Measurements from ENCODE around the gene CDK13. TPM values are rescaled to one million over a fixed set of nuclear protein-coding genes. Genes with fewer than 3 reads are reported as not detected.
"Not testable (repeated sequence)": the region's sequence is repeated elsewhere in the genome, so short reads cannot be mapped to it uniquely, and the experiment has no call there.

CDK13 gene
- total and polyA plus RNA-seq, 7 experiments from 2014 or later: 26.3 to 117 (median 105) TPM

DNA sequence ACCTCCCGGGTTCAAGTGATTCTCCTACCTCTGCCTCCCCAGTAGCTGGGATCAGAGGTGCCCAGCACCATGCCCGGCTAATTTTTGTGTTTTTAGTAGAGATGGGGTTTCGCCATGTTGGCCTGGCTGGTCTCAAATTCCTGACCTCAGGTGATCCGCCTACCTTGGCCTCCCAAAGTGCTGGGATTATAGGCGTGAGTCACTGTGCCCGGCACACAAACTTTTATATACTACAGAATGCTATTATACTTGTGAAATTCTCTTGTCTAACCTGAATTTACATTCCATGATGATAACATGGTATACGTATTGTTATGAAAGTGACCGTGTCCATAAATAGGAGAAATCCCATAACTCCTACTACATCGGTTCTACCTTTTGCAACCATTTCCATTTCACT lies 167.1 kb downstream of the CDK13 start:
- H3K4me1 ChIP-seq (ENCODE audit: control insufficient read depth in 2 of 2, insufficient read depth in 2 of 2, low read length in 2 of 2); H3K9me3 ChIP-seq (ENCODE audit: control insufficient read depth in 2 of 3, low read length in 3 of 3); H3K27me3 ChIP-seq (ENCODE audit: control insufficient read depth in 2 of 2, insufficient read depth in 2 of 2, low read length in 2 of 2); H3K27ac ChIP-seq (ENCODE audit: low read depth, low read length); CTCF ChIA-PET; H3K36me3 ChIP-seq (ENCODE audit: control insufficient read depth in 2 of 3, insufficient read depth in 3 of 3, low read length in 3 of 3); H3K27ac Mint-ChIP-seq; POLR2A ChIA-PET; ATAC-seq; DNase-seq; H3K9me3 Mint-ChIP-seq; H3K27me3 Mint-ChIP-seq; H3K4me3 ChIP-seq (ENCODE audit: low read length); H3K4me1 Mint-ChIP-seq; intact Hi-C loops (cut with micrococcal nuclease); H3K4me3 Mint-ChIP-seq: not testable (repeated sequence)
- peaks cover 0 to 21% (median 6%) of the 10 kb centered on the region in 5 donors for H3K36me3 Mint-ChIP-seq

- H3K27me3 ChIP-seq (ENCODE audit: control insufficient read depth in 2 of 2, insufficient read depth in 2 of 2, low read length in 2 of 2); H3K36me3 ChIP-seq (ENCODE audit: control insufficient read depth in 2 of 3, insufficient read depth in 3 of 3, low read length in 3 of 3); H3K9me3 ChIP-seq (ENCODE audit: control insufficient read depth in 2 of 3, low read length in 3 of 3); ATAC-seq; H3K27ac ChIP-seq (ENCODE audit: low read depth, low read length); intact Hi-C loops (cut with micrococcal nuclease); POLR2A ChIA-PET; DNase-seq; H3K4me3 Mint-ChIP-seq; H3K9me3 Mint-ChIP-seq; H3K4me1 ChIP-seq (ENCODE audit: control insufficient read depth in 2 of 2, insufficient read depth in 2 of 2, low read length in 2 of 2); H3K4me3 ChIP-seq (ENCODE audit: low read length); H3K27me3 Mint-ChIP-seq; H3K4me1 Mint-ChIP-seq; H3K27ac Mint-ChIP-seq; CTCF ChIA-PET: not testable (repeated sequence)
- peaks cover 0 to 14% (median 0%) of the 10 kb centered on the region in 5 donors for H3K36me3 Mint-ChIP-seq
Measured at GRCh38 chr7:40118201-40118600, 168.1 kb downstream of the CDK13 start.

- no peaks in the 10 kb centered on the region for H3K9me3 ChIP-seq (ENCODE audit: control insufficient read depth in 2 of 3, low read length in 3 of 3)
- ChIA-PET CTCF (no interaction called here), POLR2A (no interaction called here)
- no peak for ATAC-seq
- no peaks in the 10 kb centered on the region for H3K4me1 ChIP-seq (ENCODE audit: control insufficient read depth in 2 of 2, insufficient read depth in 2 of 2, low read length in 2 of 2)
- H3K36me3 ChIP-seq (ENCODE audit: control insufficient read depth in 2 of 3, insufficient read depth in 3 of 3, low read length in 3 of 3): no peaks in the 10 kb centered on the region
- Mint-ChIP-seq H3K9me3 (no peaks in the 10 kb centered on the region), H3K27me3 (no peaks in the 10 kb centered on the region), H3K4me1 (peaks cover 0 to 22% (median 3%) of the 10 kb centered on the region in 7 donors), H3K36me3 (peaks cover 0 to 18% (median 5%) of the 10 kb centered on the region in 5 donors), H3K4me3 (no peak overlapping the region), H3K27ac (peak overlapping the region in 1 of 9 donors; percentile 62)
- no peaks in the 10 kb centered on the region for H3K27me3 ChIP-seq (ENCODE audit: control insufficient read depth in 2 of 2, insufficient read depth in 2 of 2, low read length in 2 of 2)
- no peak for DNase-seq
- intact Hi-C loops (cut with micrococcal nuclease): no loop called here
- no peak overlapping the region for H3K4me3 ChIP-seq (ENCODE audit: low read length)
- H3K27ac ChIP-seq (ENCODE audit: low read depth, low read length): no peak overlapping the region
Measured at GRCh38 chr7:40120020-40120419, 170.0 kb downstream of the CDK13 start.

GRCh38 chr7:40122100-40122939 lies 172.3 kb downstream of the CDK13 start:
- CTCF ChIA-PET; H3K4me1 ChIP-seq (ENCODE audit: control insufficient read depth in 2 of 2, insufficient read depth in 2 of 2, low read length in 2 of 2); H3K27me3 Mint-ChIP-seq; H3K27ac ChIP-seq (ENCODE audit: low read depth, low read length); ATAC-seq; H3K9me3 ChIP-seq (ENCODE audit: control insufficient read depth in 2 of 3, low read length in 3 of 3); H3K36me3 ChIP-seq (ENCODE audit: control insufficient read depth in 2 of 3, insufficient read depth in 3 of 3, low read length in 3 of 3); H3K27me3 ChIP-seq (ENCODE audit: control insufficient read depth in 2 of 2, insufficient read depth in 2 of 2, low read length in 2 of 2); H3K27ac Mint-ChIP-seq; H3K4me3 Mint-ChIP-seq; H3K4me3 ChIP-seq (ENCODE audit: low read length); H3K9me3 Mint-ChIP-seq; intact Hi-C loops (cut with micrococcal nuclease); DNase-seq: not testable (repeated sequence)
- Mint-ChIP-seq H3K4me1 (peaks cover 0 to 23% (median 3%) of the 10 kb centered on the region in 7 donors), H3K36me3 (peaks cover 0 to 15% (median 5%) of the 10 kb centered on the region in 5 donors)
- POLR2A ChIA-PET: interaction anchor here (0.6 kb wide), 1 partner anchor 14 kb away, joined by 3 read pairs; no protein-coding TSS in a partner anchor

GRCh38 chr7:40122940-40123254 lies 172.8 kb downstream of the CDK13 start:
- Histone ChIP-seq H3K36me3 (ENCODE audit: control insufficient read depth in 2 of 3, insufficient read depth in 3 of 3, low read length in 3 of 3) (no peaks in the 10 kb centered on the region), H3K4me3 (ENCODE audit: low read length) (no peak overlapping the region), H3K9me3 (ENCODE audit: control insufficient read depth in 2 of 3, low read length in 3 of 3) (no peaks in the 10 kb centered on the region), H3K27ac (ENCODE audit: low read depth, low read length) (no peak overlapping the region), H3K4me1 (ENCODE audit: control insufficient read depth in 2 of 2, insufficient read depth in 2 of 2, low read length in 2 of 2) (no peaks in the 10 kb centered on the region), H3K27me3 (ENCODE audit: control insufficient read depth in 2 of 2, insufficient read depth in 2 of 2, low read length in 2 of 2) (no peaks in the 10 kb centered on the region)
- Mint-ChIP-seq H3K9me3 (no peaks in the 10 kb centered on the region), H3K36me3 (peaks cover 0 to 15% (median 5%) of the 10 kb centered on the region in 5 donors), H3K27ac (peak overlapping the region in 1 of 9 donors; percentile 48), H3K4me3 (no peak overlapping the region), H3K27me3 (no peaks in the 10 kb centered on the region), H3K4me1 (peaks cover 0 to 27% (median 7%) of the 10 kb centered on the region in 7 donors)
- POLR2A ChIA-PET: interaction anchor here (0.6 kb wide), 1 partner anchor 13 kb away, joined by 3 read pairs; no protein-coding TSS in a partner anchor
- CTCF ChIA-PET: no interaction called here
- no peak for ATAC-seq
- intact Hi-C loops (cut with micrococcal nuclease): no loop called here
- DNase-seq: no peak

DNA sequence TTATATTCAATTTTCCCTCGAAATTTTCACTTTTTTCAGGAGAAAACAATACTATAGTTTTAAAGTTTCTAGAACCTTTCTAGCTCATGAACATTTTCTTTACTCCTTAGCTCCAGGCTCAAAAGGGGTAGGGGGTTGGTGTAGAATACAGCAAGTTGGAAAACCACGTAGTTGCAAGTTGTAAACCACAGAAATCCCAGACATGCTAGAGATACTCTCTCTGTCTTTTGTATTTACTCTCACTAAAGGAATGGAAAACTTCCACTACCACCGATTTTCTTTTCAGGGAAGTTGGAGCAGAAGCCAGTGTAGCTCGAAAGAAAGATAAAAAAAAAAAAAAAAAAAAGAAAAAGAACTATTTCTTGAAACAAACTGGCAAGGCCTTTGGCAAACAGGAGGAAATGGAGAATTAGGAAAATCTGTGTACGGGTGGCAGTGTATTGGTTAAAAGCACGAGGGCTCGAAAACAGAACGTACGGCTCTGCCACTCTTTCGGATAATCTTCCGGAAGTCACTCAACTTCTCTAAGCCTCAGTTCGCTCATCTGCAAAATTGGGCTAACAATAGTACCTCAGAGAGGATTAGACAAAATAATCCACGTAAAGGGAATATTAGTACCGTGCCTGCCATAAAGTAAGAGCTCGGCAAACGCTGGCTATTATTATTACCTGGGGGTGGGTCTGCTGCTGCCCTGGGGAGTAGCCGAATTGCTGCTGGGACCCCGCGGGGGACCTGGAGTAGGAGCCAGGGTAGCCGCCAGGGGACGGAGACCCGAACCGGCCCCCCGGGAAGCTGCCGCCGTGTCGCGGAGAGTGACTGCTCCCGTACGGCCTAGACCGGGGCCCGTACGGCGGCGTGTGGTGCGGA lies 183.7 kb downstream of the CDK13 start:
- Mint-ChIP-seq H3K27ac (peak overlapping the region; percentile 87 to 98 (median 94)), H3K4me1 (peaks cover 19 to 52% (median 36%) of the 10 kb centered on the region in 7 donors), H3K4me3 (peak overlapping the region; percentile 86 to 99 (median 97)), H3K27me3 (peaks cover 0 to 14% (median 0%) of the 10 kb centered on the region in 5 donors), H3K9me3 (peaks cover 0 to 3% (median 0%) of the 10 kb centered on the region in 11 donors), H3K36me3 (peaks cover 3 to 8% (median 4%) of the 10 kb centered on the region in 5 donors)
- intact Hi-C loops (cut with micrococcal nuclease): loop anchor here (1.0 to 10.0 kb wide), 11 partner anchors 51 to 1769 kb away; partner anchors contain the start of genes RALA (in 2 of the 2), VPS41 (in 2 of the 2) and YAE1 (in 2 of the 2)
- ATAC-seq (peak; percentile 62), DNase-seq (peak in 1 of 9 donors; percentile 43)
- Histone ChIP-seq H3K9me3 (ENCODE audit: control insufficient read depth in 2 of 3, low read length in 3 of 3) (no peaks in the 10 kb centered on the region), H3K27me3 (ENCODE audit: control insufficient read depth in 2 of 2, insufficient read depth in 2 of 2, low read length in 2 of 2) (no peaks in the 10 kb centered on the region), H3K27ac (ENCODE audit: low read depth, low read length) (peak overlapping the region; percentile 92), H3K4me3 (ENCODE audit: low read length) (peak overlapping the region; percentile 100), H3K4me1 (ENCODE audit: control insufficient read depth in 2 of 2, insufficient read depth in 2 of 2, low read length in 2 of 2) (peaks cover 21 to 31% of the 10 kb centered on the region in 2 donors), H3K36me3 (ENCODE audit: control insufficient read depth in 2 of 3, insufficient read depth in 3 of 3, low read length in 3 of 3) (peaks cover 0 to 6% (median 0%) of the 10 kb centered on the region in 3 experiments)
- CTCF ChIA-PET: no interaction called here
- POLR2A ChIA-PET: interaction anchor here (0.6 to 3.6 kb wide), 7 partner anchors 13 to 524 kb away, joined by 3 to 37 read pairs (median 4); partner anchors contain the start of genes CDK13 and RALA

Data from naive thymus-derived CD4-positive, alpha-beta T cell (primary cell).